Spinal cord (tissue), 10 donors: ENCODE results near the gene ALOX12B. TPM values are rescaled to one million over a fixed set of nuclear protein-coding genes. Genes with fewer than 3 reads are reported as not detected.

Experiments used
- DNase-seq, 6 donors: peaks; one replicate each; pipeline versions ENCODE4 v3.0.0 to v3.0.0-alpha.2; 2013 to 2015; ENCODE audit warnings: low spot score in 6 of 6, low read depth in 4 of 6
- H3K27ac ChIP-seq: one replicate; pipeline ENCODE4 v1.5.1; 2013; ENCODE audit warnings: low read depth, low read length, control low read depth
- H3K27me3 ChIP-seq: one replicate; pipeline ENCODE4 v1.6.1; 2013; ENCODE audit warnings: low read length; ENCODE audit not compliant: control insufficient read depth, insufficient read depth
- H3K36me3 ChIP-seq: one replicate; pipeline ENCODE4 v1.6.1; 2013; ENCODE audit warnings: low read length; ENCODE audit not compliant: control insufficient read depth, insufficient read depth
- H3K4me1 ChIP-seq: one replicate; pipeline ENCODE4 v1.6.1; 2013; ENCODE audit warnings: low read length; ENCODE audit not compliant: control insufficient read depth, insufficient read depth
- H3K4me3 ChIP-seq: one replicate; pipeline ENCODE4 v1.5.1; 2013; ENCODE audit warnings: low read depth, low read length, control low read depth
- H3K9me3 ChIP-seq: one replicate; pipeline ENCODE4 v1.6.1; 2013; ENCODE audit warnings: low read length; ENCODE audit not compliant: control insufficient read depth, insufficient read depth
- WGBS: methylation state at CpG from one replicate; pipeline ENCODE4 v1.1.5; 2013; ENCODE audit warnings: missing lambda C conversion rate; ENCODE audit not compliant: insufficient coverage; 5-methylcytosine and 5-hydroxymethylcytosine counted together
- polyA plus RNA-seq, 2 donors: library from polyadenylated mRNA; unstranded; fragments of 120-200 nt; gene quantifications; one replicate each; pipeline ENCODE4 v1.2.1, GENCODE V29; 2013; ENCODE audit not compliant: insufficient read length in 2 of 2
- total RNA-seq, 2 donors: library from RNA; depleted of rRNA in 1 of 2; stranded (reverse); fragments of 120-200 nt in 1 of 2; fragments of >200 nt in 1 of 2; gene quantifications; one replicate each; pipeline versions ENCODE4 v1.2.3 to v1.2.4, GENCODE V29; 2013 to 2014
- donor health status: healthy.

Gene ALOX12B
- total and polyA plus RNA-seq, 4 donors = 0.30 to 1.1 (median 0.60) TPM; not detected in 1

GRCh38 chr17:8091033-8091687 lies 3.6 kb upstream of the ALOX12B start:
- Histone ChIP-seq H3K27ac (no peak overlapping the region), H3K9me3 (no peaks in the 10 kb centered on the region), H3K4me3 (no peak overlapping the region), H3K27me3 (peaks cover 21% of the 10 kb centered on the region), H3K36me3 (no peaks in the 10 kb centered on the region), H3K4me1 (no peaks in the 10 kb centered on the region)
- WGBS = 64% methylated on average over 8 of the region's 9 CpGs
- DNase-seq = no peak

DNA sequence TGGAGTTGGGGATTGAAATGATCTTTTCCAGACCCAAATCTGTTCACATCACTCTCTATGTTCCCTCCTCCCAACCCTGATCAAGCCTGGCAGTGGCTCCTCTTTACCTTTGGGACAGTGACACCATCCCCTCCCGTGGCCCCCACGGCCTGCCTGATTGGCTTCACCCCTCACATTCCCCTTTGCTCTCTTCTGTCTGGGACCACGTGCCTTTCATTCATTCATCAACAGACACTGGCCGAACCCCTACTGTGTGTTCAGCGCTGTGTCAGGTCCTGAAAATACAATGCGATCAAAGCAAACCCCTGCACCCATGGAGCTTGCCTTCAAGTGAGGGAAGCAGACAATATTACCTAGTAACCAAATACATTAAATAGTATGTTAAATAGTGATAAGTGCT lies 2.2 kb upstream of the ALOX12B start:
- peaks cover 21% of the 10 kb centered on the region for H3K27me3 ChIP-seq
- WGBS = 34% methylated on average over 4 of the region's 6 CpGs
- no peak overlapping the region for H3K27ac ChIP-seq
- H3K36me3 ChIP-seq = no peaks in the 10 kb centered on the region
- no peaks in the 10 kb centered on the region for H3K9me3 ChIP-seq
- DNase-seq = no peak
- no peak overlapping the region for H3K4me3 ChIP-seq
- H3K4me1 ChIP-seq = no peaks in the 10 kb centered on the region

GRCh38 chr17:8087952-8088230 lies 375 bp upstream of the ALOX12B start:
- WGBS = 57% methylated on average over 5 of the region's 5 CpGs

DNA sequence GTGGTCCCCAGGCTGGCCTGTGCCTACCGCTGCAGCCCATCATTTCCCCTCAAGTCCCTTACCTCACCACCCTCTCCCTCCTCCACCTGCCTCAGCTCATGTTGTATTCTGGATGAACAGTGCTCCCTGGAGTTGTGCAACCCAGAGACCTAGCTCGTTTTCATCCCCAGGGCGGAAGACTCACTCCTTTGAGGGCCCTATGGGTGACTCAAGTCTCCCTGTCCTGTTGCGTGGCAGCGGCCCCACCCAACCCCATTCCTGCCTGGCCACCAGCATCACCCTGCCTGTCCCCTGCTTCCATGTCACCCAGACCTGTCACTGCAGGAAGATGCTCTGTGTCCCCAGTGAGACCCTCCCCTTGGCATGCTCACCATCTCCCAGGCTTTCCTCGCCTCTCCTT lies 3.3 kb downstream of the ALOX12B start:
- WGBS = 90% methylated on average over 5 of the region's 6 CpGs
- Histone ChIP-seq H3K4me3 (no peak overlapping the region), H3K4me1 (peaks cover 19% of the 10 kb centered on the region), H3K36me3 (no peaks in the 10 kb centered on the region), H3K27me3 (peaks cover 24% of the 10 kb centered on the region), H3K27ac (no peak overlapping the region), H3K9me3 (no peaks in the 10 kb centered on the region)
- no peak for DNase-seq

More at GRCh38 chr17:8087952-8088230, 375 bp upstream of the ALOX12B start:
- no peak overlapping the region for H3K27ac ChIP-seq
- no peaks in the 10 kb centered on the region for H3K4me1 ChIP-seq
- H3K27me3 ChIP-seq = peaks cover 23% of the 10 kb centered on the region
- no peak overlapping the region for H3K4me3 ChIP-seq
- H3K9me3 ChIP-seq = no peaks in the 10 kb centered on the region
- no peaks in the 10 kb centered on the region for H3K36me3 ChIP-seq
- no peak for DNase-seq

DNA sequence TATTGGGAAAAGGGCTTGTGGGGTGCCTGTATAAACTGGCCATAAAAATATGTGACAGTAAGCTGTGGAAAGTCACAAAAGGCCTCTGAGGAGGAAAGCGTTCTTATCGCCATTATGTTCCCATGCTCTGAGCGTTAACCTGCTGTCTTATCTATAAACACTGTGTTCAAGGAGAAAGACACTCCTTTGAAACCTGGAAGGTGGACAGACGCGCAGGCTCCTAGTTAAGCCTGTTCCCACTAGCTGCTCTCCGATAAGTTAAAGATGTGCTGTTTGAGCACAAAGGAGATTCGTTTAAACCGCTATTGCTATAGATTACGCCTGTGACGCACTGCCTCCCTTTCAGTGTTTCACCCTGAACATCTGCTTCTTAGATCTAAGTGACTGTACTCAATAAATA lies 5.2 kb downstream of the ALOX12B start:
- Histone ChIP-seq H3K27me3 (peaks cover 26% of the 10 kb centered on the region), H3K4me1 (peaks cover 22% of the 10 kb centered on the region), H3K36me3 (no peaks in the 10 kb centered on the region), H3K9me3 (no peaks in the 10 kb centered on the region), H3K4me3 (no peak overlapping the region), H3K27ac (no peak overlapping the region)
- 80% methylated on average over 3 of the region's 10 CpGs for WGBS
- no peak for DNase-seq

- H3K36me3 ChIP-seq = no peaks in the 10 kb centered on the region
- no peak overlapping the region for H3K27ac ChIP-seq
- H3K27me3 ChIP-seq = peaks cover 26% of the 10 kb centered on the region
- peaks cover 22% of the 10 kb centered on the region for H3K4me1 ChIP-seq
- no peak overlapping the region for H3K4me3 ChIP-seq
- no peak for DNase-seq
- H3K9me3 ChIP-seq = no peaks in the 10 kb centered on the region
- WGBS = no CpG with 5 or more reads among the region's 3 CpGs
Observed at GRCh38 chr17:8081876-8082275, 5.6 kb downstream of the ALOX12B start.

DNA sequence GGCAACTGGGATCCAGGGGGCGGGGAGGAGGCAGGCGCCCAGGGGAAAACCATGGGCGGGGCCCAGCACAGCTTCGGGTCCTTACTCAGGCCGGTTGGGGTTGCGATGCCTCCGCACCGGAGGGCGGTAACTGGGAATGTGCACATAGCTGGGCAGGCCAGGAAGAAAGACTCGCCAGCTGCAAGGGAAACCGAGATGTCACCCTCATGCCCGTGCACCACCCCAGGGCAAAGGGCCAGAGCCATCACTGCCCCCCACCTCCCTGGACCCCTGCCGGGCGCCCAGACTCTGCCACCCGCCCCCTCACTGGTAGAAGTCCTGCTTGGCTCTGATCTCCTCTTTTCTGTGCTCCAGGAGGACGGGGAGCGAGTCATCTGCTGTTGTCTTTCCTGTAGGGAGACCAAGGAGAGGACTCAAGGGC lies 6.7 kb downstream of the ALOX12B start:
- no peak for DNase-seq
- Histone ChIP-seq H3K27ac (no peak overlapping the region), H3K27me3 (peaks cover 34% of the 10 kb centered on the region), H3K9me3 (no peaks in the 10 kb centered on the region), H3K4me1 (peaks cover 22% of the 10 kb centered on the region), H3K4me3 (no peak overlapping the region), H3K36me3 (no peaks in the 10 kb centered on the region)
- WGBS = 12% methylated on average over 16 of the region's 17 CpGs

DNA sequence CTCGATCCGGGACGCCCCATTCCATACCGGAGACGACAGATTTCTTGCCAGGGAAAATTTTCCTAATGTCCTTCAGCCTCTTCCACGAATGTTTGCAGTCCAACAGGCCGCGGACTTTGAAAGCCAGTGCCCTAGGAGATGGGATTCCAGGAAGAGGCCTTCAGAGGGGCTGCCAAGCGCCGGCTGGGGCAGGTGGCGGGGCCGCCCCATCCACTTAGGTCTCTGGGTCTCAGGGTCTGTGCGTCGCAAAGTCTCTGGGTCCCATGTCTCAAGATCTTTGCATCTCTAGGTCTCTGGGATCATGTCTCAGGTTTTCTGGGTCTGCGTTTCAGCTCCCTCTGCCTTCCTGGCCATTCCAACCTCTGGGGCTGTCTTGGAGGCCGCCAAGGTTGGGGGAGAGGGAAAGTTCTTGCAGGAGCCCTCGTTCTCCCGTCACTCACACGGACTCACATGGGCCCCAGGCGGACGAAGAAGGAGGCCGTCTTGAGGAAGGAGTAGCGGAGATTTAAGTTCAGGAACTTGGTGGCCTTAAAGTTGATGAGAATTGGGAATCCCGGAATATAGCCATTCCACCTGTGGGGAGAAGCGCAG lies 7.2 kb downstream of the ALOX12B start:
- 8% methylated on average over 18 of the region's 25 CpGs for WGBS
- Histone ChIP-seq H3K27me3 (peaks cover 39% of the 10 kb centered on the region), H3K36me3 (no peaks in the 10 kb centered on the region), H3K27ac (no peak overlapping the region), H3K9me3 (no peaks in the 10 kb centered on the region), H3K4me1 (peaks cover 22% of the 10 kb centered on the region), H3K4me3 (no peak overlapping the region)
- no peak for DNase-seq

DNA sequence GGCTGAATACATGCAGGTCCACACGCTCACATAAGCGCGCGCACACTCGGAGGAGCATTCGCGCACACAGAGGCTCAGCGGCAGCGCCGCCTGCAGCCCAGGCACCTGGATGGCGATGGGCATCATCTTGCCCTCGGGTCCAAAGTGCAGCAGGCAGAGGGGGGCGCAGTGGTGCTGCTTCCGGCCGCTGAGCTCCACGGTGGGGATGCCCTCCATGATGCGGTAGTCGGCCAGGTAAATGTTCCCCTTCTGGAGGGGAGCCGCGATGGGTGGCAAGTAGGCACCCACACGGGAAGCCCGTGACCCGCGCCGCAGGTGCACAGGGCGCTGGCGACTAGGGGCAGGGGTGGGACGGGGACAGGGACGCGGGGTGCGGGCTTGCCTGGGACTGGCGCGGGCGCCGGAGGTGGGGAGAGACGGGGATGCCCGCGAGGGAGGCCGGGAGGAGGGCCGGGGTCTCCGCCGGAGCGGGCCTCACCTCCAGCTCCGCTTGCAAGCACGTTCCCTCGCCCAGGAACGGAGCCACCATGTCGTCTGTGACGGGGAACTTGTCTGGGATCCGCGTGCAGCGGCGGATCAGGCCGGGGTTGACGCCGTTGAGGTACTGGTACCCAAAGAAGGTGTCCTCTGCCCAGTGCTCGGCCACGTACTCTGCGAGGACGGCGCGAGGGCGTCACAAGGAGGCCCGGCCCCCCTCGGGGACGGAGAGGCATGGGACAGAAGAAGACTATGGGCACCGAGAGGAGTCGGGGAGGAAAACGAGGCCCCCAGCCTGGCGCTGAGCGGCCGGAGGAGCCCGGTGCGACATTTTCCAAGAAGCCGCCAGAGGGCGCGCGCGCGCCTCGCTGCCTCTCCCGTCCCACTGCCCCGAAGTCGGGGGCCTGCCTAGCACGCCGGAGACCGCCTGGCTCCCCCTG lies 8.0 kb downstream of the ALOX12B start:
- peaks cover 22% of the 10 kb centered on the region for H3K4me1 ChIP-seq
- peak in 5 of 6 donors; percentile 35 to 90 (median 59) for DNase-seq
- peaks cover 46% of the 10 kb centered on the region for H3K27me3 ChIP-seq
- H3K9me3 ChIP-seq = no peaks in the 10 kb centered on the region
- peak overlapping the region; percentile 44 for H3K4me3 ChIP-seq
- H3K36me3 ChIP-seq = no peaks in the 10 kb centered on the region
- under 1% methylated on average over 87 of the region's 87 CpGs for WGBS
- H3K27ac ChIP-seq = no peak overlapping the region
